Measurements from ENCODE around the gene ADD3. TPM values are rescaled to one million over a fixed set of nuclear protein-coding genes. Genes with fewer than 3 reads are reported as not detected.

ADD3 gene
- total and polyA plus RNA-seq, 2 experiments from 2014 or later = 133 to 1,101 TPM

DNA sequence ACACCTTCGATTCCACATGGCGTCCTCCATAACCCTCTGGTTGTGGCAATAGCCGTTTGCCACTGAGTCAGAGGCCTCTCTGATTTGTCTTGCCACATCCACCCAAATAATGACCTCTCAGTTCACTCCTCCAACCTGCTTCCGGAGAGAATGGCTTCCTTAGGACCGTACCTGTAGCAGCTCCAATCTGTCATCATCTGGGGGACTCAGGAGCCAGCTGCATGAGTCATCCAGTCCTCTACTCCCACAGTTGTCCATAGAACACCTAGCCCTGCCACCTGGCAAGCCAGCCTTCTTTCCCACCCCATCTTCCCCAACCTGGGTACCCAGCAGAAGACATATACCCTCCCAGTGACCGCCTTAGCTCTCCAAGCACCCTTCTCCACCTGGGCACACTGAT lies 135.2 kb downstream of the ADD3 start:
- no peak for DNase-seq
- H3K79me2 ChIP-seq (ENCODE audit: insufficient read depth) = no peaks in the 10 kb centered on the region
- no peak overlapping the region for H3K4me3 ChIP-seq
- H3K4me1 ChIP-seq (ENCODE audit: insufficient read depth) = peaks cover 14% of the 10 kb centered on the region
- H3K27me3 ChIP-seq (replicated peaks; ENCODE audit: insufficient read depth) = no peaks in the 10 kb centered on the region
- peaks cover 7% of the 10 kb centered on the region for H3F3A ChIP-seq (ENCODE audit: insufficient read depth)
- no peaks in the 10 kb centered on the region for H3K9me3 ChIP-seq (ENCODE audit: low read depth)
- WGBS, 2 experiments (ENCODE audit: low coverage in 1 of 2, low lambda C conversion rate in 2 of 2, missing lambda C conversion rate in 2 of 2) = 77 to 79% methylated on average over 6 of the region's 6 CpGs
- no peak overlapping the region for H3K9ac ChIP-seq
- H3K4me2 ChIP-seq (ENCODE audit: unreplicated experiment) = no peak overlapping the region
- H4K20me1 ChIP-seq (ENCODE audit: insufficient read depth) = no peaks in the 10 kb centered on the region
- in situ Hi-C loops (cut with MboI) = no loop called here
- no peaks in the 10 kb centered on the region for H3K9me2 ChIP-seq (ENCODE audit: insufficient read depth)
- TF ChIP-seq EZH2phosphoT487 (IDR thresholded peaks at IDR 0.05; ENCODE audit: insufficient read depth, low read depth) (no peak), EZH2 (IDR thresholded peaks at IDR 0.05; ENCODE audit: insufficient read depth, poor library complexity, severe bottlenecking) (no peak)
- H2AFZ ChIP-seq = no peak overlapping the region
- H3K36me3 ChIP-seq (ENCODE audit: low read depth) = peaks cover 5% of the 10 kb centered on the region; the same call in 1 of the 2 replicates
- H3K27ac ChIP-seq = no peak overlapping the region

DNA sequence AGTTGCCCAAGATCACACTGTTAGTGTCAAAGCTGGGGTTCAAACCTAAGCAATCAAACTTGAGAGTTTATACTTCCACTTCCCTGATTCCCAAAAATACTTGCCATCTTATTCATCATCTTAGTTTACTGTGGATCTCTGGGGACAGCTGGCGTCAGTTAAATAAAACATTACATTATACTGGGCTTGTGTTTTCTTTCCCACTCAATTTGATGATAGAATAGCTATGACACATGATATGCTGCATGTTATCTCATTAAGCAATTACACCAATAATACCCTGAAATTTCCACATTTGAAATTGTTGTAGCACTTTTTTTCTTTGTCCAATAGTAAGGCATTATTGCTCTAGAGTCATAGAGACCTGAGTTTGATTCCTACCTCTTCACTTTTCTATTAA lies 136.7 kb downstream of the ADD3 start:
- Histone ChIP-seq H4K20me1 (ENCODE audit: insufficient read depth) (no peaks in the 10 kb centered on the region), H3K9ac (no peak overlapping the region), H3K27me3 (replicated peaks; ENCODE audit: insufficient read depth) (no peaks in the 10 kb centered on the region), H3K9me3 (ENCODE audit: low read depth) (no peaks in the 10 kb centered on the region), H2AFZ (no peak overlapping the region), H3F3A (ENCODE audit: insufficient read depth) (peaks cover 5% of the 10 kb centered on the region; the same call in 1 of the 2 replicates), H3K27ac (no peak overlapping the region), H3K9me2 (ENCODE audit: insufficient read depth) (no peaks in the 10 kb centered on the region), H3K4me1 (ENCODE audit: insufficient read depth) (peaks cover 13% of the 10 kb centered on the region), H3K36me3 (ENCODE audit: low read depth) (peaks cover 5% of the 10 kb centered on the region; the same call in 1 of the 2 replicates), H3K4me3 (no peak overlapping the region), H3K79me2 (ENCODE audit: insufficient read depth) (no peaks in the 10 kb centered on the region), H3K4me2 (ENCODE audit: unreplicated experiment) (no peak overlapping the region)
- no peak for TF ChIP-seq EZH2 (IDR thresholded peaks at IDR 0.05; ENCODE audit: insufficient read depth, poor library complexity, severe bottlenecking)
- no peak for TF ChIP-seq EZH2phosphoT487 (IDR thresholded peaks at IDR 0.05; ENCODE audit: insufficient read depth, low read depth)
- DNase-seq = no peak
- in situ Hi-C loops (cut with MboI) = no loop called here
- 55 to 63% methylated on average over 1 of the region's 1 CpG for WGBS, 2 experiments (ENCODE audit: low coverage in 1 of 2, low lambda C conversion rate in 2 of 2, missing lambda C conversion rate in 2 of 2)

DNA sequence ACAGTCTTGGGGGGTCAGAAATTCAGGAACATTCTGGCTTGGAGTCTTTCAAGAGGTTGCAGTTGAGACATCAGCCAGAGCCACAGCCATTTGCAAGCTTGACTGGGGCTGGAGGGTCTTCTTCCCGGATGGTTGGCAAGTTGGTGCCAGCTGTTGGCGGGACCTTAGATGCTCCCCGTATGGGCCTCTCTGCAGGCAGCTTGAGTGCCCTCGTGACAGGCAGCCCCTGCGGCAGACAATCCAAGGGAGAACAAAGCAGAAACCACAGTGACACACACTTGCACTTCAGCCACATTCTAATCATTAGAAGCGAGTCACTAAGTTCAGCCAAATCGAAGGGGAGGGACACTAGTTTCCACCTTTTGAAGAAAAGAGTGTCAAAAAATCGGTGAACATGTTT lies 140.2 kb downstream of the ADD3 start:
- H2AFZ ChIP-seq = no peak overlapping the region
- H3K79me2 ChIP-seq (ENCODE audit: insufficient read depth) = no peaks in the 10 kb centered on the region
- H3F3A ChIP-seq (ENCODE audit: insufficient read depth) = no peaks in the 10 kb centered on the region
- no peak overlapping the region for H3K4me2 ChIP-seq (ENCODE audit: unreplicated experiment)
- 36% methylated on average over 8 of the region's 8 CpGs for WGBS, 2 experiments (ENCODE audit: low coverage in 1 of 2, low lambda C conversion rate in 2 of 2, missing lambda C conversion rate in 2 of 2)
- H4K20me1 ChIP-seq (ENCODE audit: insufficient read depth) = no peaks in the 10 kb centered on the region
- TF ChIP-seq EZH2phosphoT487 (IDR thresholded peaks at IDR 0.05; ENCODE audit: insufficient read depth, low read depth) (no peak), EZH2 (IDR thresholded peaks at IDR 0.05; ENCODE audit: insufficient read depth, poor library complexity, severe bottlenecking) (no peak)
- no peaks in the 10 kb centered on the region for H3K27me3 ChIP-seq (replicated peaks; ENCODE audit: insufficient read depth)
- no peaks in the 10 kb centered on the region for H3K9me3 ChIP-seq (ENCODE audit: low read depth)
- H3K27ac ChIP-seq = no peak overlapping the region
- no peak for DNase-seq
- no peaks in the 10 kb centered on the region for H3K36me3 ChIP-seq (ENCODE audit: low read depth)
- no peaks in the 10 kb centered on the region for H3K9me2 ChIP-seq (ENCODE audit: insufficient read depth)
- no peaks in the 10 kb centered on the region for H3K4me1 ChIP-seq (ENCODE audit: insufficient read depth)
- no peak overlapping the region for H3K4me3 ChIP-seq
- no peak overlapping the region for H3K9ac ChIP-seq
- in situ Hi-C loops (cut with MboI) = no loop called here

DNA sequence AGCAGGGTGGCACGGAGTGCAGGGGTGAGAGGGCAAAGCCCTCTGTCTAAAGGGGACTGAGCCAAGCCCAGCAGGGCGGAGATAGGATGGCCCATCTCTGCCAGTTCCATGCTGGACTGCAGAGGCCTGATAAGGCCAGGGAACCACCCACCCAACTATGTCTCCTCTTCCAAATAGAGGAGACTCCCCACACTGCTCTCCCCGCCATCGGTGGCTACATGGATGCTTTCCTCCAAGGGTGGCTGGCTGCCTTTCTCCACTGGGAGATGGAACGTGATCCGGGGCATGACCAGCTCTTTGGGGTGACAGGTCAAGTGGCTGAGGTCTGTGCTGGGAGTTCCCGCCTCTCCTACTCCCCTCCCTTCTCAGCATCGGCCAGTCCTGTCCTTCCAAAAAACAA lies 141.5 kb downstream of the ADD3 start:
- H3K4me1 ChIP-seq (ENCODE audit: insufficient read depth) = no peaks in the 10 kb centered on the region
- H2AFZ ChIP-seq = no peak overlapping the region
- H3K9me3 ChIP-seq (ENCODE audit: low read depth) = no peaks in the 10 kb centered on the region
- H3K79me2 ChIP-seq (ENCODE audit: insufficient read depth) = no peaks in the 10 kb centered on the region
- no peaks in the 10 kb centered on the region for H3F3A ChIP-seq (ENCODE audit: insufficient read depth)
- 72 to 79% methylated on average over 8 of the region's 8 CpGs for WGBS, 2 experiments (ENCODE audit: low coverage in 1 of 2, low lambda C conversion rate in 2 of 2, missing lambda C conversion rate in 2 of 2)
- no peak overlapping the region for H3K4me2 ChIP-seq (ENCODE audit: unreplicated experiment)
- no peak for DNase-seq
- no peak overlapping the region for H3K4me3 ChIP-seq
- TF ChIP-seq EZH2phosphoT487 (IDR thresholded peaks at IDR 0.05; ENCODE audit: insufficient read depth, low read depth) = no peak
- TF ChIP-seq EZH2 (IDR thresholded peaks at IDR 0.05; ENCODE audit: insufficient read depth, poor library complexity, severe bottlenecking) = no peak
- H4K20me1 ChIP-seq (ENCODE audit: insufficient read depth) = no peaks in the 10 kb centered on the region
- no peak overlapping the region for H3K9ac ChIP-seq
- no peaks in the 10 kb centered on the region for H3K36me3 ChIP-seq (ENCODE audit: low read depth)
- in situ Hi-C loops (cut with MboI) = no loop called here
- H3K27me3 ChIP-seq (replicated peaks; ENCODE audit: insufficient read depth) = peaks cover 9% of the 10 kb centered on the region; the same call in 1 of the 2 replicates
- no peak overlapping the region for H3K27ac ChIP-seq
- no peaks in the 10 kb centered on the region for H3K9me2 ChIP-seq (ENCODE audit: insufficient read depth)

DNA sequence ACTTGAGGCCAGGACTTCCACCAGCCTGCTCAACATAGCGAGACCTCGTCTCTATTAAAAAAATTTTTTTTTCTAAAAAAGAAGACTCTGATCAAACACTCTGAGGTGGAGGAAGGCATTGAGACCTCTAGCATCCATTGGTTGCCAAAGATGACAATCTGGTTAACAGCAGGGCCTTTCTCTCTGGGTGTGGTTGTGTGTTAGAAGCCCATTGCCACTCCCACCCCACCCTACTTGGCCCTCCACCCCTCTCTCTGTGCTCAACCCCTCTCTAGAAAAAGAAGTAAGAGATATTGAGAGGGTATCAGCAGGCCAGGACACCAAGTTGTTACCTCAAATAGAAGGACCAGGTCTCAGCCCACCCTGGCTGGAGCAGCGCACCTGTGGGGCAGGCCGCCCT lies 142.3 kb downstream of the ADD3 start:
- Histone ChIP-seq H3K36me3 (ENCODE audit: low read depth) (no peaks in the 10 kb centered on the region), H3K4me2 (ENCODE audit: unreplicated experiment) (no peak overlapping the region), H3K9me3 (ENCODE audit: low read depth) (no peaks in the 10 kb centered on the region), H3K79me2 (ENCODE audit: insufficient read depth) (no peaks in the 10 kb centered on the region), H3K4me1 (ENCODE audit: insufficient read depth) (no peaks in the 10 kb centered on the region), H3K27me3 (replicated peaks; ENCODE audit: insufficient read depth) (peaks cover 12% of the 10 kb centered on the region; the same call in 1 of the 2 replicates), H3K4me3 (no peak overlapping the region), H4K20me1 (ENCODE audit: insufficient read depth) (no peaks in the 10 kb centered on the region), H2AFZ (no peak overlapping the region), H3K27ac (no peak overlapping the region), H3F3A (ENCODE audit: insufficient read depth) (no peaks in the 10 kb centered on the region), H3K9me2 (ENCODE audit: insufficient read depth) (no peaks in the 10 kb centered on the region), H3K9ac (no peak overlapping the region)
- in situ Hi-C loops (cut with MboI) = no loop called here
- WGBS, 2 experiments (ENCODE audit: low coverage in 1 of 2, low lambda C conversion rate in 2 of 2, missing lambda C conversion rate in 2 of 2) = 89 to 90% methylated on average over 4 of the region's 4 CpGs
- DNase-seq = no peak
- no peak for TF ChIP-seq EZH2 (IDR thresholded peaks at IDR 0.05; ENCODE audit: insufficient read depth, poor library complexity, severe bottlenecking)
- TF ChIP-seq EZH2phosphoT487 (IDR thresholded peaks at IDR 0.05; ENCODE audit: insufficient read depth, low read depth) = no peak

All from GM23248 (cell line).